Inflammatory macrophage (primary cell): ENCODE measurements around the gene EXOC1.

Source experiments
- DNase-seq, 2 donors: peaks; one replicate each; pipeline ENCODE4 v3.0.0-alpha.2; 2020 to 2022

EXOC1 gene

GRCh38 chr4:55857586-55857985 lies 4.1 kb downstream of the EXOC1 start:
- DNase-seq = no peak

GRCh38 chr4:55859711-55860110 lies 6.3 kb downstream of the EXOC1 start:
- DNase-seq = no peak

GRCh38 chr4:55864577-55865223 lies 11.3 kb downstream of the EXOC1 start:
- no peak for DNase-seq

GRCh38 chr4:55865228-55865806 lies 11.9 kb downstream of the EXOC1 start:
- DNase-seq = no peak

GRCh38 chr4:55866290-55866907 lies 13.0 kb downstream of the EXOC1 start:
- DNase-seq = peak; percentile 71 to 74

GRCh38 chr4:55866973-55867574 lies 13.6 kb downstream of the EXOC1 start:
- DNase-seq = peak; percentile 60 to 71

DNA sequence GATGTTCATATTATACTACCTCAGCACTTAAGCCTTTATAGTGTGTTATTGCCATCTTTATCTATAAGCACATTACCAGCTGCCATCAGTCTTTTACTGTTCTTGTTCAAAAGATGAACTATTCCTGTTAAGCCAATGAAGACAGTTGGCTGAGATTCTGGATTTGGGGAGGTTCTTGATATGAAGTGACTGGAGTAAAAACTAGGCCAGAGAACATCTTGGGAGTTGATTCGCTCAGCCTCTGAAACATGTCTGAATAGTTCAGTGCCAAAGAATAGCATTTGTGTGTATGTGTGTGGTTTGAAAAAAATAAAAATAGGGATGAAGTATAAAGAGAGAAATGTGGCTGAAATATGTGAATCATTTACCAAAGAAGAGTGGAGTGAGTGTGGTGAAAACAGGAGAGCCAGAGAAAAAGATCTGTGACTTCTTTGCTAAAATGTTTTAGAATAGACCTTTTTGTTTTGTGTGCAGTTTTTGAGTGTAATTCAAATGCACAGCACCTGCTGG lies 15.2 kb downstream of the EXOC1 start:
- DNase-seq = no peak

DNA sequence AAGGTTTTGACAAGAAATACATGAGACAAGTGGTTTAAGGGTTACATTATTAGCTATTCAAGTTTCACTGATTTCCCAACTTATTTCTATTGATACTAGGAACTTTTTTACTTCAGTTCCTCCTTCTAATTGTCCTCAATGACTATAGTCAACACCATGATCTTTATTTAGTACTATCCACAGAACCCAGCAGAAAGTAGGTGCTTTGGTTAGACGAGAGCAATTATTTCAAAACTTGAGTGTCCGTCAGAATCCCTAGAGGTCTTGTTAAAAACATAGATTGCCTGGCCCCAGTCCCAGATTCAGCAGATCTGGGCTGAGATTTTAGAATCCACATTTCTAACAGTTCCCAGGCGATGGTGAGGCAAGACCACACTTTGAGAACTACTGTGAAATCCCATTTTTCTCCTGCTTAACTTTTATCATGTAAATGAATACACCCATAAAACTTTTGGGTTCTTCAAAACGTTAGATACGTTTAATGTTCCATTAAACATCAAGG lies 17.9 kb downstream of the EXOC1 start:
- no peak for DNase-seq

DNA sequence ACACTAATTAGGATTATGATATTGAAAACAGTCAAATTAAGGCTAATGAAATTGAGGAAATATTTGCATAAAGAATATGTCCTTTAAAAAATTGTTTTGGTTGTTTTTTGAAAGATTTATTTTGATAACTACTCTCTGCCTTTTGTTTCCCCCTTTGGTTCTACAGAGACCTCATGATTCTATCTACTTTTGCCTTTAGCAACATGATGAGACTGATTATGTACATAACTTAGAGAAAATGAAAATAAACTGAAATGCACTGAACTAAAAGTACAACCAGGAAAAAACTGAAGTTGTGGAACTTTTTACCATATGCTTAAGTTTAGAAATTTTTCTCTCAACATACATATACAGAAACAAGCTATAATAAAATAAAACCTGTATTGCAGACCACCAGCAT lies 21.4 kb downstream of the EXOC1 start:
- DNase-seq = no peak

DNA sequence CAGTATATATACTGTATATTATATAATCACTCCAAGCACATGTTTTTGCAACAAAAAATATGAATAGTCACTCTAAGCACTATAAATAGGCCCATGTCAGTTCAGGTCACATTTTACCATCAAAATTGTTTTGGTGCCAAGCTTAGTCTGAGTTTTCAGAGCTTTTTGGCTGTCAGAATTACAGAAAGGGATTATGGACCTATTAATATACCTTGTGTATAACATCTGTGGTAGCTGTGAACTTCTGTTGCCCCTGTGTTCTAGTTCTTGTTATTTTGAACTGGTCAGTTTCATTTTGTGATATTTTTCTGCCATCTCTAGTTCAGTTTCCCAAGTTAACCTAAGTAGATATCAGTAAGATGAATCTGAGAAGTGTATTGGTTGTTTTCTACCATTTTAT lies 22.9 kb downstream of the EXOC1 start:
- DNase-seq = no peak

DNA sequence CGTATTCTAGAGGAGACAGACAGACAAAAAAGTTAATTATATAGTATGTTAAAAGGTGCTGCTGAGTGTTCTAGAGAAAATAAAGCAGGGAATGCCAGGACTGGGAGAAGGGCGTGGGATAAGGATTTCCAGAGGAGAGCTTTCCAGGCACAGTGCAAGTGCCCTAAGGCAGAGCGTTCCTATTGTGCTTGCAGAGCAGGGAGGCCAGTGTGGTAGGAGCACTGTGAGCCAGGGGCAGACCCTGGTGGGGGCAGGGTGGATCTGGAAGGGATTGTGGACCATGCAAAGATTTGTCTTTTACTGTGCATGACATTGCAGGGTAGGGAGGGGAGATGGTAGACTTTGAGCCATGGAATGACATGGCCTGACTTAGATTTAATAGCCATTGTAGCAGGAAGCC lies 25.8 kb downstream of the EXOC1 start:
- DNase-seq = no peak

DNA sequence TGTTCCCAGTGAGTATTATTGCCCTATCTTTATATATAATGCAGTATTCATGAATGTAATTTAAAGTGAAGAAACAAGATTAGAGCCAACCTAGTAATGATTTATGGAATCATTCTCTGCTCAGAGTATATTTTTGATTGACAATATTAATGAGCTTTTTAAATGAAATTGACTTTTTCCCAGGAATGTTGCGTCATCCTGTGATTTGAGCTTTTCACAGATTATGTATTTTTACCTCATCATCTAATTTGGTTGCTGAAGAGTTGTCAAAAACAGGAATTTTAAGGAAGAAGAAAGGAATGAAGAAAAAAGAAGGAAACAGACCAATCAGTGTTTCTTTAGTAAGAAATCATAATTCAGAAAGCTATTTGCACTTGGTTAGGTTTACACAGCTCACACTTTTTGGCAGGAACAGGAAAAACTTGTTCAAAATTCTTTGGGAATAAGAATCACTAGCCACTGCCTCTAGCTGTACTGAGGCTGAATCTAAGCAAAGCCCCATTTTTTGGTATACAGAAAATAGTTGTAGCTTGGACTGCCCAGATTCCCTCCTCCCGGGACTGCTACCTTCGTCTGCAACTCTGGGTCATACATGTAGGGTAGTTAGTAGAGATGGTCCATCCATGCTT lies 27.3 kb downstream of the EXOC1 start:
- DNase-seq = no peak

- no peak for DNase-seq
These were observed 30.8 kb downstream of the EXOC1 start for GRCh38 chr4:55884093-55884850.

GRCh38 chr4:55884851-55885219 lies 31.4 kb downstream of the EXOC1 start:
- DNase-seq = no peak

DNA sequence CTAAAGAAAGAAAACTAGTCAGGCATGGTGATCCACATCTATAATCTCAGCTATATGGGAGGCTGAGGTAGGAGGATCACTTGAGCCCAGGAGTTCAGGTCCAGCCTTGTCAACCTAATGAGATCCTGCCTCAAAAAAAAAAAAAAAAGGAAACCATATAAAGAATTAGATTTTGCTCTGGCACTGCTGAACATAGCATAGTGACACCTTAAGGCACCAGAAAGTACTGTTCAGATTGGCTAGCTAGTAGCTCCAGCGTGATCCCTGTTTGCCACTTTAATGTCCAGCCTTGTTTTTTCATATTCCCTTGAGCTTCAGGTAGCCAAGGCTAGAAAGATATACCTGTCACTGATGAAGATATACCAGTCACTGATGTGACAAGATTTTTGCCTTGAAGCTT lies 34.1 kb downstream of the EXOC1 start:
- no peak for DNase-seq

GRCh38 chr4:55892156-55892555 lies 38.7 kb downstream of the EXOC1 start:
- DNase-seq = no peak

DNA sequence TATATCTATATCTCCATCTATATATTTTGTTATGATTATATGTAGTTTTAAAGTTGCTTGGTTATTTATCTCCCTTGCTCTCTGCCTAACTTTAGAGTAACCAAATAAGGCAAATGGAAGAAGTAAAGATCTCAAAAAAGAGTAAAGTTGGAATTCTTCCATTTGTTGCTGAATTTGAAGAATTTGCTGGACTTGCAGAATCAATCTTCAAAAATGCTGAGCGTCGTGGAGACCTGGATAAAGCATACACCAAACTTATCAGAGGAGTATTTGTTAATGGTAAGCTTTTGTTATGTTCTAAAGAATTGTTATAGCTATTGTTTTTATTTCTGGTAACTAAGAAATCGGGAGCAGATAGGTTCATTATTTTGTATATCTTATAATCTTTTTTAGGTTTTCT lies 43.2 kb downstream of the EXOC1 start:
- DNase-seq = no peak

GRCh38 chr4:55902677-55903076 lies 49.2 kb downstream of the EXOC1 start:
- no peak for DNase-seq

GRCh38 chr4:55903577-55903976 lies 50.1 kb downstream of the EXOC1 start:
- DNase-seq = no peak

DNA sequence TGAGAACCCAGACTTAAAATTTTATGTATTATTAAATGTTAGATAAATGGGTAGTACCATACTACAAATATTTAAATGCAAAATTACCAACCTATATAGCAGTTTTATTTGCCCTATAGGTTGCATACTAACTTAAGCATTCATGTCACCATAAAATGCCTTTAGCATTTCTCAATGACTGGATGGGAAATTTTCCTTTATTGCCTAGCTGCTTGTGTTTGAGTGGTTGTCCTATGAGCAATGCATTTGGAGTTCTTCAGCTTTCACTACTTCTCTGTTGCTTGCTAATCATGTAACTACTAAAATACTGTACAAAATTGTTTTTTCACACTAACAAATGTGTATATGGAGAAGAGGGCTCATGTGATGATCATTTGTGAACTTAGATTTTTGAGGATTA lies 51.1 kb downstream of the EXOC1 start:
- DNase-seq = no peak

GRCh38 chr4:55906323-55906722 lies 52.9 kb downstream of the EXOC1 start:
- no peak for DNase-seq

DNA sequence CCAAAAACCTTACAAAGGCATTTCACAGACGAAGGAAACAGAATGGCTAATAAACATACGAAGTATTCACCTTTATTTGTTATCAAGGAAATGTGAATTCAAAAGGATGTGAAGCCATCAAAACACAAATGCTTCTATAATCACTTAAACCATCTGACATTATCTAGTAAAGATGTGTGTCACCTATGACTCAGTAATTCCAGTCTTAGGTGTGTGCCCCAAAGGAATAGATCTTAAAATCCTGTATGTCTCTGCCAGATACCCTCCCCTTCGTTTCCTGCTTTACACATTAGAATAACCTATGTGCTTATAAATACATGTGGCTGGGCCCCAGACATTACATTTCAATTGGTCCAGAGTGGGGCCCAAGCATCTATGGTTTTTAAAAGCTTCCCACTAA lies 53.5 kb downstream of the EXOC1 start:
- no peak for DNase-seq
